Activated T-cell treated with anti-CD3 and anti-CD28 coated beads, Interleukin-2, amount 50 U/mL, for 48 hours (primary cell): ENCODE measurements around the gene GHRL.

ENCODE experiments used
- DNase-seq, 2 experiments: peaks; one replicate each; pipeline ENCODE4 v3.0.0-alpha.2; 2020

The GHRL gene

GRCh38 chr3:10294030-10294586 lies 1.4 kb upstream of the GHRL start:
- no peak for DNase-seq

DNA sequence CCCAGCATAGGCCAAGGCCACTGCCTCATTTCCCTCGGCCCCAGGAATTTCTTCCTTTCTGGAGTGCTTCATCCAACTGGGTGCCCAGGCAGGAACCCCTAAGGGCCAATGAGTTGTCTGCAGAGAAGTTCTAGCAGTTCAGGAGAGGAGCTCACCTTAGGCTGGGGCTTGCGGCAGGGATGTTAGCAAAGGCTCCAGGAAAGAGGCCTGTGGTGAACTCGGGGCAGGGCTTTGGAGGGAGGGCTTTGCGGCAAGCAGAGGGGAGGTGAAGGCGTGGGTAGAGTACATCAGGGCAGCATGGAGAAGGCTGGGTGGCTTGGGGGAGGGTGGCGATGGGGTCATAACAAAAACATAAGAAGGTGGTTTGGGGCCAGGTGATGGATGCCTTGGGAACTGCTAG lies 1.1 kb downstream of the GHRL start:
- no peak for DNase-seq

DNA sequence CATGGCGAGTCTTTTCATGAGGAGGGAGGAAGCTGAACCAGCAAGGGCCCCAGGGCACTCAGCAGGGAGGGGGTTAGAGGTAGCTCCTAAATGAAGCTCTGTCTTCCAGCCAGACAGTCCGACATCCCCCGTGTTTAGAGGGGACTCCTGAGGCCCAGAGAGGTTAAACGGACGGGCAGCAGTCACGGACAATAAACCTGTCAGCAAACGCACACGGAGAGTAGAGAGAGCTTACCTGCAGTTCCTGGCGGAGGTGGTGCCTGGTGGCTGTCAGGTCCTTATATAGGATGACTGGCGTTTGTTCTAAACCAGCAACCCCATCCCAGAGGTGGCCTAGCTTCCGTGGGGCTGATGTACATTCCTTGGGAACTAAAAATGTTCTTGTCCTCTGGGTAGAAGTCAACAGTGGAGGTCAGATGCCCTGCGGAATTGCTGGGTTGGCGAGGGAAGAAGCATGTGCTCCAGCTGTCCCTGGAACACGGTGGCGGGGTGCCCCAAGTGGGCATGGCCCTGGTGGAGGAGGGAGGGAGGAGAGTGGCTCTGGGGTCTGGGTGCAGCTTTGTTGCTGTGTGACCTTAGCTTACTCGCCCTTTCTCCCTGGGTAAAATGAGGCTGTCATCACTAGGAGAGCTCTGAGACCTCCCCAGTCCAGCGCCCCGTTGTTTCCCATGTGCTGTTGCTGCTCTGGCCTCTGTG lies 2.1 kb downstream of the GHRL start:
- no peak for DNase-seq

- no peak for DNase-seq
These were observed 2.9 kb downstream of the GHRL start for GRCh38 chr3:10289787-10290355.

DNA sequence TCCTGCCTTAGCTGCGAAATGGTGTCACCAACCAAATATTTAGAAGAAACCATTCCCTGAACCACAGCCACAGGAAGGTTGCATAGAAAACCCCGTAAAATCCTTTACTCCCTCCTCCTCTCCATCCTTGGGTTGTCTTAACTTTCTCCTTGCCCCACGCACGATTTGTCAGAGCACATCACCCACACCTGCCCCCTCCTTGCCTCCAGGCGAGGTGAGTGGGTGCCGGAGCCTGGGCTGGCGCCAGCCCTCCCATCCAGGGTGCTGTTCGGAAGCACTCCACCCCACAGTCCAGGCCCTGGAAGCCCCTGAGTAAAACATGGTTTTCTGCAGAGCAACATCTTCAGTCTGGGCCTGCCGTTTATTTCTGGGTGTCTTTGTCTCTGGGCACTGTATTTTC lies 3.7 kb downstream of the GHRL start:
- no peak for DNase-seq

- no peak for DNase-seq
These were observed 4.2 kb downstream of the GHRL start for GRCh38 chr3:10288575-10288960.

DNA sequence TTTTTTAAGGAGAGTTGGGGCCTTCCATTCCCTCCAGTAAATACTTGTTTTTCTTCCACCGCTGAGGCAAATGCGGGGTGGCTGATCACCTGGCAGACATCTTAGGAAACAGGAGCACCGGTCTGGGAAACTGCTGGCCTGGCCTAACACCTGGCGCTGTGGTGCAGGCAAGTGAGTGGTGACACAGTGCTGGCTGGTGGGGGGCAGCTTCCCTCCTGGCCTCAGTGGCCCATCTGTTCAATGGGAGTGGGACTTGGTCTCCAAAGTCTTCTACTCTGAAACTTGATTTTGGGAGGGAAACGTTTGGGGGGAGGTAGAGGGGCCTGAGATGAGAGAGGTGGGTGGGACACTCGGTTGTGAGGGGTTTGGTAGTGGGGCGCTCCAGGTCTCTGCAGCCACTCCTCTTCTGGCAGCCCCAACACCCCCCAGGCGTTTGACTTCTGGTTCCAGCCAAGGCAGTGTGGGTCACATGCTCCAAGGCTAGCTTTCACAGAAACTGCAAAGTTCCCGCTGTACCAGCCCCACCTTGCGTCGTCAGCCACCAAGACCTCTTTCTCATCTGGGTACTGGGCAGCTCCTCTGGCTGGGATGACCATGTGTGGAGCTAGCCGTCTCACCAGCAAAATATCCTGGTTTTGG lies 4.7 kb downstream of the GHRL start:
- DNase-seq: no peak

GRCh38 chr3:10286596-10287295 lies 6.0 kb downstream of the GHRL start:
- DNase-seq: peak in 1 of 2 experiments; percentile 33

DNA sequence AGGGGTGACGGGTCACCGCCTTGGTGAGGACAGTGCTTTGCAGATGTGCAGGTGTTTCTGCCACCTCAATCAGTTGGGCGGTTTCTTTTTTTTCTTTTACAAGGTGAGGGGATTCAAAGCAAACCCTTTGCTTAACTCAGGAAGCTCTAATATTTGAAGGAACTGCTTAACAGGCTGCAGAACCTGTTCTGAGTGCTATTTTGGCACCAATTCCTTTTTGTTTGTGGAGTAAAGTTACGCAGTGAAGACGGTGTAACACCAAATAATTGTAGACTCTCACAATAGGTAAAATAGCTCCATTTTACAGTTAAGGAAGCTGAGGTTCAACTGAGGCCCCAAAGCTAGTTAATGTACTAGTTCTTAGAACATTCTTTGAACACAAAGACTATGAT lies 6.6 kb downstream of the GHRL start:
- DNase-seq: no peak

- no peak for DNase-seq
These were observed 7.2 kb downstream of the GHRL start for GRCh38 chr3:10285272-10286132.

GRCh38 chr3:10284496-10284895 lies 8.3 kb downstream of the GHRL start:
- peak; percentile 37 to 48 for DNase-seq

- DNase-seq: no peak
These were observed 9.1 kb downstream of the GHRL start for GRCh38 chr3:10283638-10284037.

DNA sequence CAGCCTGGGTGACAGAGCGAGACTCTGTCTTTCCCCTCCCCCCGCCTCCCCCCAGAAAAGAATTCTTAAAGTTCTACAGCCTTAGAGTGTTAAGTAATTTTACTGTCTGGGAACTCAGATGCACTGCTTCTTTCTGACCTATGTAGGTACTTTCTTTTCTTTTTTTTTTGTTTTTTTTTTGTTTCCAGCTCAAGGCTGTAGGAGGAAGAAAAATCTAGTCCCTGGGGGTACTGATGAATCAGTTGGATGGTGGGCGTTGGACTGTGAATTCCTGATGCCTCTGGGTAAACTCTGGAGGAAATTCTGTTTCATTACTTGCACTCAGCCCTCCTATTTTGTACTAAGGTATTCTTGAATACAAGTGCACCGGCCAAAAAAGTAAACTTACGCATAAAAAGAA lies 10.8 kb downstream of the GHRL start:
- DNase-seq: no peak

GRCh38 chr3:10280571-10280970 lies 12.2 kb downstream of the GHRL start:
- DNase-seq: no peak

DNA sequence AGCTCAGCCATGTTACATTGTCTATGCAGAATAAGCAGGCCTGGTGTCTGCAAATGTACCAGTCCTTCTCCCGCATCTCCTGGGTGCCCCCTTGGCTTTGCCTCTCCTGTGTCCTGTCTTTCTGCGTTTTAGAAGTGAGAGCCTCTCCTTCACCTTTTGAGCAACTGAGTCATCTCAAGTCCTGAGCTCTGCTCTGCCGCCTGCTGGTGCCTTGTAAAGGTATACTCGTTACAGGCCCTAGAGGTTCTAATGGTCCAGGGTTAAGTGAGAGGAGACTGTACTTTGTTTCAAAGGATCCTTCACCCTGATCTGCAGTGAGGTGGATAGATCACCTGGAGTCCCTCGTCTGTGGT lies 12.6 kb downstream of the GHRL start:
- DNase-seq: no peak

DNA sequence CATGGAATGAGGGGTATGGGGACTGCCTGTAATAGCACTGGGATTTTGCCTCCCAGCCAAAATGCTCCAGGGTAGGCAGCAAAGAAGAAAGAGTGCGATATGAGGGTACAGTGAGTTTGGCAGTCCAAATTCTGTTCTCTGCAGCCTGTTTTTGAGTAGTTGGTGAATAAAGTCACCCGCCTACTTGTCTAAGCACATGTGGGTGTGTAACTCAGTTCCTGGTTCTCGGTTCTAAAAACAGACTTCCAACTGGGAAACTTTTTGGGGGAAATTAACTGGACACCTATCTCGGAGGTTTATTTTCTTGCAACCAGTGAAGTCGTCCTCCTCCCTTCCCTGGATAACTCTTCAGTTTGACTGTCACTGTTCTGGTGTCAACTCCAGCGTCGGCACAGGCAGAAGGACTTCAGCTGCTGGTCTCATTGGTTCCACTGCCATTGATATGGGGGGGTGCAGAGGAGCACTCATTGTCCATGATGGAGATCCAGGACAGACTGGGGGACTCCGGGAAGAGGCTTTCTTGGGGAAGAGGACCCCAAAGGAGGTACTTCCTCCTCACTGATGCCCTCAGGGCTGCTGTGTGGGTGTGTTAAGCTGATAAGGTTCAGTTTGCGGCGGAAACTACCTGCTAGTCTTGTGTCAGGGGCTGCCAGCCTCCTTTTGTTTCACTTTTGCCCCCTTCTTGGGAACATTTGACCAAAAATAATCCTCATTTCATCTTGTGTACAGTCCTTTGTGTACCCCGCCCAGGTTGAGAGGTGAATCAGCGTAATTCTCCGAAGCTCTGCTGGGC lies 13.2 kb downstream of the GHRL start:
- DNase-seq: no peak

DNA sequence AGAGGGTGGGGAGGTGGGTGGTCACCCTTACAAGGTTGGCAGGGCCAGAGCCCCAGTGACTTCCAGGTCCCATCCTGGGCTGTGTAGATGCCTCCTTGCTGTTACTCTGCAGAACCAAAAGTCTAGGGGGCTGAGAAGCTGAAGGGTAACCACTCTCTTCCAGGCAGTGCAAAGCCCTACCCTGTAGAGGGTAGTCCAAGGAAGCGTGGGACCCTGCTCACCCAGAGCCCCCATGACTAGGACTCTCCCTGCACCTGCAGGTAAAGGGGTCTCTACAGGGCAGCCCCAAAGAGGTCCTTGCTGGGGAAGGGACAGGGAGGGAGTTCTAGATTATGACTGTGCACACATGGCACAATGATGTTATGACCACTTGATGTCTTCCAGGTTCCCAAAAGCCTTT lies 14.2 kb downstream of the GHRL start:
- no peak for DNase-seq

- DNase-seq: no peak
These were observed 15.6 kb downstream of the GHRL start for GRCh38 chr3:10277115-10277625.

DNA sequence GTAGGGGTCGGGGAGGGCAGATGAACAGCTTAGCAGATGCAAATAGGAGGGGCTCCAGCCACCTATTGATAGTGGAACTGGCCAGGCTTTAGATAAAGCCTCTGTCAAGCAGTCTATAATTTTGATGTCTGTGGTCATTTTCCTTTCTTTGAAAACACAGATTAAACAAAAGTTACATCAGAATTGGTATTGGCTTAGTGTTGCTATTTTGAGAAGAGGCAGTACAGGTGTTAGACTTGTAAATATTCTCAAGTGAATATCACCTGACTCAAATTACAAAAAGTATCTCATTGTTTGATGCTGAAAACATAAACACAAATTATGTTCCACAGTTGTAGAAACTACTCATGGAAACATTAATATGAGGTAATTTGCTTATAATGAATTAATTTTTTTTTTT lies 18.1 kb downstream of the GHRL start:
- DNase-seq: no peak

DNA sequence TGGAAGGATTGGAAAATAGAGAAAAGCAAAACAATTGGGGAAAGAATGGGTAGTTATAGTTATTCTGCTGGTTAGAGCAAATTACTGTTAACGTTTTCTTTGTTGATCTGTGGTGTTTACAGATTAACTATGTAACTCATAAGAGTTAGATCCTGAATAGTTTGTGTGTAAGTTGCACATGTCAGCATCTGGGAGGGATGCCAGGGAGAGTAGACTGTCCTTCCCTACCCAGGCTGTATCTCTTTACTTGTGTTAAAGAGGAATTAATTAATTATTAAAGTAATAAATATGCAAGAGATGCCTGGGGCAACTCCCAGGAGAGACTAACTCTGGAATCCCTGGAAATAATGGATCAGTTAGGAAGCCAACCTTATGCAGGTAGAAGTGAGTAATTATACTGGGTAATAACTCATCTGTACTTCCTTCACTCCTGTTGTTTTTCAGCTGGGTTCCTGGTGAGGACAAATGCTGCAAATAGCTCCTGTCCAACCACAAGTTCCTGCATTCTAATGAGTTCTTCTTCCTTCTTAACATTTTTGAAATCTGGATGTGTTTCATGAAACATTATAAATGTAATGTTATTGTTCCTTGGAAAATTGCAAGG lies 18.9 kb downstream of the GHRL start:
- DNase-seq: no peak

DNA sequence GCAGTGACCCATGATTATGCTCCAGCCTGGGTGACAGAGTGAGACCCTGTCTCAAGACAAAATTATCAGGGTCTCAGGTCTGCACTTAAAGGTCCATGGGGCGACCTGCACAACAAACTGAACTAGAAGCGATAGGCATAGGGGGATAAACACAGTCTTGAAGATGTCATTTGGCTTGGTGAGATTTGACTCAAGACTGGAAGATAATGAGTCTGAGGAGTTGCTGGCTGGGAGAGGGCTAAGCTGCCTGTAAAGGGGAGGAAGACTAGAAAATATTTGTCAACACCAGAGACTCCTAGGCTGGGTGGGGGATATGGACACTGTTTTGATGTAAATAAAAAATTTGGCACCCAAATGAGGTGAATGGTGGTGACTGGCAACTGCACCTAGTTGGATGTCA lies 19.8 kb downstream of the GHRL start:
- DNase-seq: no peak
